Measurements from ENCODE around the gene SLC35E1. TPM values are rescaled to one million over a fixed set of nuclear protein-coding genes. Genes with fewer than 3 reads are reported as not detected.

Gene SLC35E1
- total RNA-seq, 1 donor from 2014 or later = 39.7 TPM

- Mint-ChIP-seq H3K4me1 (peaks cover 4% of the 10 kb centered on the region), H3K4me3 (no peak overlapping the region), H3K9me3 (no peaks in the 10 kb centered on the region), H3K27ac (no peak overlapping the region), H3K36me3 (no peaks in the 10 kb centered on the region), H3K27me3 (ENCODE audit: low read depth) (no peaks in the 10 kb centered on the region)
- TF ChIP-seq CTCF (IDR thresholded peaks at IDR 0.05; ENCODE audit: unreplicated experiment) = no peak
- no peak for DNase-seq (ENCODE audit: low spot score in 2 of 2, unreplicated experiment in 2 of 2)
These were observed 26.6 kb upstream of the SLC35E1 start for GRCh38 chr19:16598848-16599247.

- peaks cover 4% of the 10 kb centered on the region for H3K4me1 Mint-ChIP-seq
- DNase-seq (ENCODE audit: low spot score in 2 of 2, unreplicated experiment in 2 of 2) = no peak
- TF ChIP-seq CTCF (IDR thresholded peaks at IDR 0.05; ENCODE audit: unreplicated experiment) = no peak
- no peaks in the 10 kb centered on the region for H3K27me3 Mint-ChIP-seq (ENCODE audit: low read depth)
- H3K36me3 Mint-ChIP-seq = no peaks in the 10 kb centered on the region
- H3K9me3 Mint-ChIP-seq = no peaks in the 10 kb centered on the region
- no peak overlapping the region for H3K4me3 Mint-ChIP-seq
- H3K27ac Mint-ChIP-seq = no peak overlapping the region
These were observed 24.2 kb upstream of the SLC35E1 start for GRCh38 chr19:16596399-16596798.

- DNase-seq (ENCODE audit: low spot score in 2 of 2, unreplicated experiment in 2 of 2) = no peak
- H3K4me3 Mint-ChIP-seq = no peak overlapping the region
- peaks cover 4% of the 10 kb centered on the region for H3K4me1 Mint-ChIP-seq
- H3K27ac Mint-ChIP-seq = no peak overlapping the region
- no peak for TF ChIP-seq CTCF (IDR thresholded peaks at IDR 0.05; ENCODE audit: unreplicated experiment)
- H3K36me3 Mint-ChIP-seq = no peaks in the 10 kb centered on the region
- no peaks in the 10 kb centered on the region for H3K9me3 Mint-ChIP-seq
- no peaks in the 10 kb centered on the region for H3K27me3 Mint-ChIP-seq (ENCODE audit: low read depth)
These were observed 22.9 kb upstream of the SLC35E1 start for GRCh38 chr19:16595097-16595496.

GRCh38 chr19:16594681-16595091, 22.5 kb upstream of the SLC35E1 start:
- Mint-ChIP-seq H3K4me3 (no peak overlapping the region), H3K27me3 (ENCODE audit: low read depth) (no peaks in the 10 kb centered on the region), H3K36me3 (no peaks in the 10 kb centered on the region), H3K9me3 (no peaks in the 10 kb centered on the region), H3K4me1 (peaks cover 4% of the 10 kb centered on the region), H3K27ac (no peak overlapping the region)
- TF ChIP-seq CTCF (IDR thresholded peaks at IDR 0.05; ENCODE audit: unreplicated experiment) = no peak
- no peak for DNase-seq (ENCODE audit: low spot score in 2 of 2, unreplicated experiment in 2 of 2)

GRCh38 chr19:16594131-16594586, 21.9 kb upstream of the SLC35E1 start:
- H3K27me3 Mint-ChIP-seq (ENCODE audit: low read depth) = no peaks in the 10 kb centered on the region
- no peak for DNase-seq (ENCODE audit: low spot score in 2 of 2, unreplicated experiment in 2 of 2)

More at GRCh38 chr19:16594131-16594586, 21.9 kb upstream of the SLC35E1 start:
- Mint-ChIP-seq H3K4me1 (peaks cover 6% of the 10 kb centered on the region), H3K27ac (no peak overlapping the region), H3K36me3 (no peaks in the 10 kb centered on the region), H3K4me3 (no peak overlapping the region), H3K9me3 (no peaks in the 10 kb centered on the region)
- TF ChIP-seq CTCF (IDR thresholded peaks at IDR 0.05; ENCODE audit: unreplicated experiment) = no peak

All from mesothelial cell of epicardium (in vitro differentiated cells).